SU-DHL-6 (cell line): ENCODE measurements around the gene MAPK8IP1.

Experiments used
- H2AFZ ChIP-seq: fragments of 200-600 bp; sonication (generic); 2 replicates; pipeline ENCODE4 v1.6.1; 2014; ENCODE audit warnings: low read depth, mild to moderate bottlenecking, moderate library complexity, mixed read lengths, antibody characterized with exemption, low read length; ENCODE audit not compliant: severe bottlenecking
- H3F3A ChIP-seq: fragments of 200-600 bp; shearing (Covaris generic); 2 replicates; pipeline ENCODE4 v1.6.0; 2016; ENCODE audit warnings: antibody characterized with exemption, mild to moderate bottlenecking; ENCODE audit not compliant: insufficient read depth
- H3K27ac ChIP-seq: fragments of 200-600 bp; sonication (generic); 2 replicates; pipeline ENCODE4 v1.5.1; 2016; ENCODE audit warnings: low read depth, mild to moderate bottlenecking, low read length, moderate library complexity, mixed read lengths
- H3K27me3 ChIP-seq: fragments of 200-600 bp; sonication (generic), shearing (Covaris generic); 2 replicates; pipeline ENCODE4 v1.6.0; 2014; ENCODE audit warnings: mild to moderate bottlenecking, low read length
- H3K36me3 ChIP-seq: fragments of 200-600 bp; sonication (generic); 2 replicates; pipeline ENCODE4 v1.6.1; 2014; ENCODE audit warnings: mild to moderate bottlenecking, low read length, mixed read lengths
- H3K4me2 ChIP-seq: fragments of 300-600, 200-600 bp; shearing (Covaris generic), sonication (generic); 2 replicates; pipeline ENCODE4 v1.6.0; 2014; ENCODE audit warnings: low read length, low read depth, mild to moderate bottlenecking; ENCODE audit not compliant: poor library complexity, severe bottlenecking
- H3K4me3 ChIP-seq: fragments of 200-600 bp; sonication (generic); 2 replicates; pipeline ENCODE4 v1.5.1; 2014; ENCODE audit warnings: antibody characterized with exemption, low read length, mild to moderate bottlenecking, mixed read lengths; ENCODE audit not compliant: insufficient read depth, poor library complexity, severe bottlenecking
- H3K79me2 ChIP-seq: fragments of 200-600 bp; sonication (generic); 2 replicates; pipeline ENCODE4 v1.6.1; 2014; ENCODE audit warnings: mild to moderate bottlenecking, low read length, moderate library complexity; ENCODE audit not compliant: insufficient read depth
- H3K9ac ChIP-seq: fragments of 200-600 bp; sonication (generic); 2 replicates; pipeline ENCODE4 v1.7.0; 2014; ENCODE audit warnings: mild to moderate bottlenecking, low read length
- H3K9me2 ChIP-seq: fragments of 200-600 bp; sonication (generic); replicated peaks from 2 replicates; pipeline ENCODE4 v1.6.1; 2014; ENCODE audit warnings: low read length; ENCODE audit not compliant: insufficient read depth
- H3K9me3 ChIP-seq: fragments of 200-600 bp; sonication (generic); 2 replicates; pipeline ENCODE4 v1.6.1; 2014; ENCODE audit warnings: low read length, mixed read lengths; ENCODE audit not compliant: insufficient read depth
- H4K20me1 ChIP-seq: fragments of 200-600 bp; sonication (generic); 2 replicates; pipeline ENCODE4 v1.6.1; 2014; ENCODE audit warnings: low read depth, mild to moderate bottlenecking, antibody characterized with exemption, low read length, moderate library complexity, mixed read lengths
- EZH2phosphoT487 ChIP-seq: fragments of 200-600 bp; sonication (generic), shearing (Covaris generic); conservative IDR thresholded peaks from 2 replicates; pipeline ENCODE4 v1.6.1; 2018; ENCODE audit warnings: mild to moderate bottlenecking, antibody characterized with exemption, low read length, moderate library complexity, mixed read lengths
- TF ChIP-seq, protein P1 (sequence below): fragments of 200-600 bp; sonication (generic); IDR thresholded peaks from one replicate; pipeline ENCODE4 v1.5.1; 2017; ENCODE audit warnings: antibody characterized with exemption, mild to moderate bottlenecking, low read length, moderate library complexity; ENCODE audit not compliant: insufficient read depth, poor library complexity, severe bottlenecking

The MAPK8IP1 gene

DNA sequence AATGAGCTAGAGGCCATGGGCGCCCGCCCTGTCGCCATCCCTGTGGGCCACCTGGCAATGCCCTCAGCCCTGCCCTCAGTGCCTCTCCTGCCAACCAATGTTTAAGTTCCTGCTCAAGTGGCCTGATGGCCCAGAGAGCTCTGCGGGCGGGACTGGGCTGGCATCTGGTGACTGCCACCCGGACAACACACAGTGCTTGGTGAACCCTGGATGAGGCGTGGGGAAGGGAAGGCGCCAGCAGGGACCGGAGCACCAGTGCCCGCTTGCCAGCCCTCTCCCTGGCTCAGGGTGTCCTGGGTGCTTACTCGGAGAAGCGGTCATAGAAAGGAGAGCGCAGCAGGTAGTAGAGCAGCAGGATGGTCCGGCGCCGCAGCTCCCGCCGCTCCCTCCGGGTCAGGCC, 28.1 kb downstream of the MAPK8IP1 start:
- Histone ChIP-seq H3K9me2 (no peaks in the 10 kb centered on the region), H3K4me2 (no peak overlapping the region), H3F3A (peaks cover under 1% of the 10 kb centered on the region; the same call in 1 of the 2 replicates), H3K4me3 (no peak overlapping the region), H3K27ac (no peak overlapping the region), H3K9me3 (no peaks in the 10 kb centered on the region), H2AFZ (no peak overlapping the region), H4K20me1 (no peaks in the 10 kb centered on the region), H3K27me3 (no peaks in the 10 kb centered on the region), H3K79me2 (peaks cover 16% of the 10 kb centered on the region), H3K9ac (no peak overlapping the region), H3K36me3 (no peaks in the 10 kb centered on the region)
- TF ChIP-seq EZH2phosphoT487, result no peak
- TF ChIP-seq, protein P1, sequence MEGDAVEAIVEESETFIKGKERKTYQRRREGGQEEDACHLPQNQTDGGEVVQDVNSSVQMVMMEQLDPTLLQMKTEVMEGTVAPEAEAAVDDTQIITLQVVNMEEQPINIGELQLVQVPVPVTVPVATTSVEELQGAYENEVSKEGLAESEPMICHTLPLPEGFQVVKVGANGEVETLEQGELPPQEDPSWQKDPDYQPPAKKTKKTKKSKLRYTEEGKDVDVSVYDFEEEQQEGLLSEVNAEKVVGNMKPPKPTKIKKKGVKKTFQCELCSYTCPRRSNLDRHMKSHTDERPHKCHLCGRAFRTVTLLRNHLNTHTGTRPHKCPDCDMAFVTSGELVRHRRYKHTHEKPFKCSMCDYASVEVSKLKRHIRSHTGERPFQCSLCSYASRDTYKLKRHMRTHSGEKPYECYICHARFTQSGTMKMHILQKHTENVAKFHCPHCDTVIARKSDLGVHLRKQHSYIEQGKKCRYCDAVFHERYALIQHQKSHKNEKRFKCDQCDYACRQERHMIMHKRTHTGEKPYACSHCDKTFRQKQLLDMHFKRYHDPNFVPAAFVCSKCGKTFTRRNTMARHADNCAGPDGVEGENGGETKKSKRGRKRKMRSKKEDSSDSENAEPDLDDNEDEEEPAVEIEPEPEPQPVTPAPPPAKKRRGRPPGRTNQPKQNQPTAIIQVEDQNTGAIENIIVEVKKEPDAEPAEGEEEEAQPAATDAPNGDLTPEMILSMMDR, result no peak

DNA sequence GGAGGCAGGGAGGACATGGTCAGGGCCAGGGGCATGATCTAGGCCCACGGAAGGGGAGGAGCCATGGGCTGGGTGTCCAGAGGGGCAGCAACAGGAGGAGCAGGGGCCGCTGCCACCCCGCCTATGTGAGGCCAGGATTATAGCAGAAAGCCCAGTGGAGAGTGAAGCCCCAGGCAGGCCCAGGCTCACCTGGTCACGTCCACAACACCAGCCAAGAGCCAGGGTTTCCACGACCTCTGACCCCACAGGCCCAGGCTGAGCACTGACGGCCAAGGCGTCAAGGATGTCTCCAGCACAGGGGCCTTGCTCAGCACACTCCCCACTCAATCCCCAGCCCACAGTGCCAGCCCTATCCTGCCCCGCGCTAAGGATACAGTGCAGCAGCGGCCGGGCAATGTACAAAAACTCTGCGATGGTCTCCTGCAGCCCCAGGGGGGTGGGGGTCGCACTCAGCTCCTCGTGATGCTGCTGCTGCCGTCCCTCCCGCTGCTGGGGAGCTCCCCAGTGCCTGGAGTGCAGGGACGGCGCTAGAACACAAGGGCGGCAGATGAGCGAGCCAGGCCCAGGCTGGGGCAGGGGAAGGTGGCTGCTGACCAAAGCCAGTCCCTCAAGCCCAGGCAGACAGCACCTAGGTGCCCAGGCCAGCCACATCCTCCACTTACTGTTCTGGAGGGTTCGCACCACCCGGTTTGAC, 28.6 kb downstream of the MAPK8IP1 start:
- no peaks in the 10 kb centered on the region for H3K36me3 ChIP-seq
- H3K79me2 ChIP-seq, result peaks cover 16% of the 10 kb centered on the region
- H3F3A ChIP-seq, result peaks cover 7% of the 10 kb centered on the region
- H2AFZ ChIP-seq, result no peak overlapping the region
- H4K20me1 ChIP-seq, result no peaks in the 10 kb centered on the region
- TF ChIP-seq, protein P1, result no peak
- no peak for TF ChIP-seq EZH2phosphoT487
- H3K9me3 ChIP-seq, result no peaks in the 10 kb centered on the region
- no peak overlapping the region for H3K27ac ChIP-seq
- H3K9me2 ChIP-seq, result no peaks in the 10 kb centered on the region
- no peaks in the 10 kb centered on the region for H3K27me3 ChIP-seq
- H3K4me3 ChIP-seq, result no peak overlapping the region
- H3K9ac ChIP-seq, result no peak overlapping the region
- H3K4me2 ChIP-seq, result no peak overlapping the region

DNA sequence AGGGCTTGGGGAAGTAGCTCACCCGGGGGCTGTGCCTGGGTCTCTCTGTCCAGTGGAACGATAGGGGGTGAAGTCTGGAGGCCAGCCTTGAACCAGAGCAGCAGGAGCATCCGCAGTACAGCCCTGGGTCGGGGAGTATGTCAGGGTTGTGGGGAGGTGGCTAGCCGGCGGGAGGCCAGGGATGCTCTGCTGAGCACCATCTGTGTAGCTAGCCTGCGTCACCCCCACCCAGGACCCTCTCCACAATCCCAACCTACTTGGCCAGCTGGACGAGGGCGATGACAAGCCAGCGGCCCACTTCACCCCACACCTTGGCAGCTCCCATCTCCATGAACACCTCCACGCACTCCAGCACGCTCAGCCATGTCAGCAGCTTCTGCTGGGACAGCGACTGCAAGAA, 30.0 kb downstream of the MAPK8IP1 start:
- peaks cover 10% of the 10 kb centered on the region for H3F3A ChIP-seq
- no peak overlapping the region for H3K9ac ChIP-seq
- no peaks in the 10 kb centered on the region for H3K36me3 ChIP-seq
- H3K79me2 ChIP-seq, result peaks cover 16% of the 10 kb centered on the region
- H3K9me3 ChIP-seq, result no peaks in the 10 kb centered on the region
- H3K9me2 ChIP-seq, result no peaks in the 10 kb centered on the region
- no peak overlapping the region for H3K4me2 ChIP-seq
- H3K27me3 ChIP-seq, result no peaks in the 10 kb centered on the region
- no peaks in the 10 kb centered on the region for H4K20me1 ChIP-seq
- no peak for TF ChIP-seq EZH2phosphoT487
- TF ChIP-seq, protein P1, result no peak
- H3K4me3 ChIP-seq, result no peak overlapping the region
- no peak overlapping the region for H3K27ac ChIP-seq
- H2AFZ ChIP-seq, result no peak overlapping the region
